Fibroblast of skin of abdomen (primary cell): ENCODE results near the gene NANS.
"Not testable (repeated sequence)": the region's sequence is repeated elsewhere in the genome, so short reads cannot be mapped to it uniquely, and the experiment has no call there.

Source experiments
- DNase-seq: peaks from one replicate; pipeline ENCODE4 v3.0.0-alpha.2; 2013

Gene NANS

GRCh38 chr9:98101416-98101815 lies 44.9 kb downstream of the NANS start:
- no peak for DNase-seq

- no peak for DNase-seq
Measured at GRCh38 chr9:98101868-98102273, 45.3 kb downstream of the NANS start.

GRCh38 chr9:98104445-98104881 lies 47.9 kb downstream of the NANS start:
- DNase-seq: no peak

GRCh38 chr9:98105006-98105405 lies 48.5 kb downstream of the NANS start:
- DNase-seq: no peak

GRCh38 chr9:98107926-98108325 lies 51.4 kb downstream of the NANS start:
- no peak for DNase-seq

- DNase-seq: no peak
Measured at GRCh38 chr9:98108531-98109031, 52.0 kb downstream of the NANS start.

DNA sequence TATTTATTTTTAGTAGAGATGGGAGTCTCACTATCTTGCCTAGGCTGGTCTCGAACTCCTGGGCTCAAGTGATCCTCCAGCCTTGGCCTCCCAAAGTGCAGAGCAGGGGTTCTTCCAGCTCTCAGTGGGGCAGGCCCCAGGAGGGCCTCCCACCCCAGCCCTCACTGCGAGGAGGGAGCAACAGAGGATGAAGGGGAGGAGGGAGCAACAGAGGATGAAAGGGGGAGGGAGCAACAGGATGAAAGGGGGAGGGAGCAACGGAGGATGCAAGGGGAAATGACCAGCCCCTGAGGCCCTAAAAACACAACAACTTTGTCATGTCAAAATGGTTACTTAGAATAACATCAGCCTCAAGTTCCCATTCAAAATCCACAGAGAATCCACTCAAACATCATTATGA lies 52.5 kb downstream of the NANS start:
- DNase-seq: no peak

GRCh38 chr9:98117097-98117496 lies 60.6 kb downstream of the NANS start:
- not testable (repeated sequence) for DNase-seq

GRCh38 chr9:98117984-98118639 lies 61.6 kb downstream of the NANS start:
- DNase-seq: peak; percentile 28

- DNase-seq: peak; percentile 67
Measured at GRCh38 chr9:98118640-98119601, 62.4 kb downstream of the NANS start, which contains the start of gene TRIM14. Gene TRIM14, minus strand, starts transcription at chr9:98119222. Its CDS starts 34 bp downstream, at chr9:98119188.

GRCh38 chr9:98120476-98120875 lies 63.9 kb downstream of the NANS start:
- DNase-seq: no peak

GRCh38 chr9:98121058-98121457 lies 64.5 kb downstream of the NANS start:
- DNase-seq: no peak

DNA sequence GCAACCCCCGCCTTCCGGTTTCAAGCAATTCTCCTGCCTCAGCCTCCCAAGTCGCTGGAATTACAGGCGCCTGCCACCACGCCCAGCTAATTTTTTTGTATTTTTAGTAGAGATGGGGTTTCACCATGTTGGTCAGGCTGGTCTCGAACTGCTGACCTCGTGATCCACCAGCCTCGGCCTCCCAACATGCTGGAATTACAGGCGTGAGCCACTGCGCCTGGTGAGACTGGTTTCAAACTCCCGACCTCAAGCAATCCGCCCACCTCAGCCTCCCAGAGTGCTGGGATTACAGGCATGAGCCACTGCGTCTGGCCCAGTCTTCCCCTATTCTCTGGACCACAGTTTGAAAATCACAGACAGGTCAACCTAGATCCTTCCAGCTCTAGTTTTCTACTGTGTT lies 67.6 kb downstream of the NANS start:
- DNase-seq: not testable (repeated sequence)

DNA sequence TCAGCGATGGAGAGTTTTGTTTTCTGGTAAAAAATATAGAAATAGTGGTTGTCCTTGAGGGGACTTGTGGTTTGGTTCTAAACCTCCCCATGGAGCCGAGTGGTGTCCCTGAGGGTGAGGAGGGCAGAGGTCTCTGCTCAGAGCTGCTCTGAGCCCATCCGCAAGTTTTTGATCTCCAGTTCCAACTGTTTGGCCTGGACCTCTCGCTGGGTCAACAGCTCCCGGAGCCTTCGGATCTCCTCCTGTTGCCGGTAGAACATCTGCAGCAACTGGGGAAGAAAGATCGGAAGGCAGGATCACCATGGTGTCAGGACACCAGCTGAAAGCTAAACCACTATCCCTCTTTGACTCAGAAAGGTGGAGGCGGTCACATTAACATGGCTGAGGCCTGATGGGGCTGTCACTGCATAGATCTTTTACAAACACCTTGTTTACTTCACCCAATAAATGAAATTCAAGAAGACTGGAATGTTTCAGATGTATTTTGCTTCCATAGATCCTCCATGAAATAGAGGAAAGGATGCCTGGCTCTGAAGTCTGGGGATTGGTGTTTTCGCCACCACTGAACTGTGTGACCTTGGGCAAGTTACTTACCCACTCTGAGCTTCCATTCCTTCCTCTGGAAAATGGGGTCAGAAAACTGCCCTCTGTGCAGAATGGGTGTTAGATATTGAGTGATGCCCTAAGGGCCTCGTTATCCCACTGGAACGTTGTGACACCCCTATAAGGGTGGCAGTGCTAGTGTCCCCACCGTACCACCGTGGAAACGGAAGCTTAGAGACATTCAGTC lies 68.3 kb downstream of the NANS start:
- no peak for DNase-seq

DNA sequence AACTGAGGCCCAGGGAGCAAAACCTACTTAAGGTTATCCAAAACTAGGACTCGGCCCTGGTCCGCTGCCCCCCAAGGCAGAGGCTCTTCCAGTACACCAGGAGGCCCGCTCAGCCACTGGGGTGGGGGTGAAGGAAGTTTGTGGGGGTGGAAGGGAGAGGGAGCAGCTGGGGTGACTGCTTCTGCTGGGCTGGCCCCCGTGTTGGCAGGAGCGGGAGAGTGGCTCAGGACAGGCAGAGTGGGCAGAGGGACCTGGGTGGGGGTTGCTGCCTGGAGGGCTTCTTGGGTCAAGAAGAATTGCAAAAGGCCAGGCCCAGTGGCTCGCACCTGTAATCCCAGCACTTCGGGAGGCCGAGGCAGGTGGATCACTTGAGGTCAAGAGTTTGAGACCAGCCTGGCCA lies 70.7 kb downstream of the NANS start:
- DNase-seq: no peak

DNA sequence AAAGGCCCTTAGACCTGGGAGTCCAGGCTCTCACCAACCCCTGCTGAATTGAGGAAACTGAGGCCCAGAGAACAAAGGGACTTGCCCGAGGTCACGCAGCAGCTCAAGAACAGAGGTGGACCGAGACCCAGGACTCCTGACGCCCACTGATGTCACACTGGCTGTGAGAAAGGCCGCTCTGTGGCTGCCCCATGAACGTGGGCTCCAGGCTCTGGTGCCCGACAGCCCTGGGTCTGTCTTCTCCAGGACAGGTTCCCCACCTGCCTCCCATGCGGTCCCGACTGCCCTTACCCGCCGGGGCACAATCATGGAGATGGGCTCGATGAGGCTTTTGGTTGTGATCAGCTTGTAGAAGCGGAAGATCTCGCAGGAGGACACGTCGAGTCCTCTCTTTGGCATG lies 71.8 kb downstream of the NANS start:
- DNase-seq: no peak

DNA sequence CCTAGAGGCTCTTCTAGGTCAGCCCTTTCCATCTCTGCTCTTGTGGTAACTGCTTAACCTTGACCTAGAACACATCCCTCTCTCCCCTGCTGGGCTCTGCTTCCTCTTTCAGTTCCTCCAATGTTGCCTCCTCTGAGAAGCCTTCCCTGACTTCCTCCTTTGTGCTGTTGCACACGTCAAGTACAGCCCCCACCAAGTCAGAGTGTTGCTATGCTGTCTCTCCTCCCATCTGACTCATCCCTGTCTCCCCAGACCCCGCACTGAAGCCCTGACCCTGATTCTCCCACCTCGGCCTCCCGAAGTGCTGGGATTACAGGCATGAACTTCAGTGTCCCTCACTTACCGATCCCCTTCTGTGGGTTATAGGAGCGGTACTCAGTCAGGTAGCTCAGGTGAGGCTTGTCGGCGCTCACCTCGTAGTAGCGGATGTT lies 72.9 kb downstream of the NANS start:
- DNase-seq: no peak

GRCh38 chr9:98130060-98130459 lies 73.5 kb downstream of the NANS start:
- not testable (repeated sequence) for DNase-seq

DNA sequence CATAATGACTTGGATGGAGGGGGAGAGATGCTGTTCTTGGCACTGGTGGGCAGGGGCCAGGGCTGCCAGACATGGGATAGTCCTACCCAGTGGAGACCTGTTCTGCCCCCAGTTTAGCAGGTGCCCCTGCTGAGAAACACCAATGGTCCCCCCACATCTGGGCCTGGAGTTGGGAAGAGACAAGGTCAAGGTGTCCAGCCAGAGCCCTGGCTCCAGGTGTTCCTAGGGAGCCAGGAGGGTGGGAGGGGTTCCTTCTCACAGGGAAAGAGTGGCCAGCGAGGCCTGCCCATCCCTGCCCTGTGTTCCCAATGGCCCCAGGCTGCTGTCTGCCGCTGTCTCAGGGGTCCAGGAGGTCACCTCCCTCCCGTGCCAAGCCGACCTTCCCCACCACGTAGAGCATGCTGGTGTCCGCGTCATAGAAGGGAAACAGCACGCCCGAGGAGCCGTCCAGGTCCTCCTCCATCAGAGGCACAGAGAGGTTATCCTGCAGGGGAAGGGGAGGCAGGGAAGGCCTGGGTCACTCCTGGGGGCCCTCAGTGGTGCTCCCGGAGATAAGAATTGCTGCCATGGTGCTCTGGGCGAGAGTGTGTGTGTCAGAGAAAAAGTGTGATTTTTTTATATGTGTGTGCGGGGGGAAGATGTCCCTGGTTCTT lies 74.2 kb downstream of the NANS start:
- no peak for DNase-seq

DNA sequence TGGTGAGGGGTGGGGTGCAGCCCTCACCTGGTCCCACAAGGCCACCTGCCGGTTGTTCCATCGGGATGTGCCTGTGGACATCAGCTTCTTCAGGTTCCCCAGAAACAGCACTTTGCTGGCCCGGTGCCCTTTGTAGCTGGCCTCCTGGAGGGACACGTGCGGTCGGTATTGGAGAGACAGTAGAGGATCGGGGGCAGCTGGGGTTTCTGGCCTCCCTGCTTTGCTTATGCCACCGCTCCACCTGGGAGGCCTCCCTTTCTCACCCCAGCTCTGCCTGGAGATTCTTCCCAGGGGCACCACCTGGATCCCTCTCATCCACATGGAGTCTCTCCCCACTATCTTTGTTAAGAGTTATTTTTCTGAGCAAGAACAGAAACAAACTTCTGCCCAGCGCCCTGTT lies 75.6 kb downstream of the NANS start:
- DNase-seq: no peak
